K562 (cell line): ENCODE results near the gene CMA1.

Experiments used
- AFF4 ChIP-seq: sonication (generic); formaldehyde crosslinking; IDR thresholded peaks from 2 replicates; pipeline ENCODE4 v1.8.0; 2023; ENCODE audit warnings: mild to moderate bottlenecking, missing genetic modification reagents
- CTCF ChIP-seq, 3 experiments: IDR thresholded peaks in 2 of 3; conservative IDR thresholded peaks in 1 of 3; 2 replicates each; pipeline ENCODE4 v1.5.1; 2011 to 2012; ENCODE audit warnings: low read length in 3 of 3, mild to moderate bottlenecking in 3 of 3, control low read depth in 2 of 3, improper control_type of control experiment in 1 of 3, inconsistent platforms in 1 of 3, low read depth in 1 of 3, mixed read lengths in 1 of 3, moderate library complexity in 1 of 3; ENCODE audit not compliant: insufficient read depth in 2 of 3
- PRPF4 ChIP-seq: fragments of 200-400 bp; formaldehyde crosslinking; IDR thresholded peaks from one replicate; pipeline ENCODE4 v1.6.1; 2017; ENCODE audit warnings: low read length, low read depth, mild to moderate bottlenecking; ENCODE audit not compliant: insufficient read depth, poor library complexity, severe bottlenecking
- SIX5 ChIP-seq, 2 experiments: IDR thresholded peaks; 2 replicates each; pipeline ENCODE4 v1.6.1; 2011; ENCODE audit warnings: low read length in 2 of 2, borderline replicate concordance in 1 of 2, low read depth in 1 of 2, mild to moderate bottlenecking in 1 of 2, moderate library complexity in 1 of 2; ENCODE audit not compliant: insufficient read depth in 1 of 2
- ZNF140 ChIP-seq: fragments of 250-450 bp; sonication (Bioruptor Pico); IDR thresholded peaks from 2 replicates; pipeline ENCODE4 v1.8.0; 2021; ENCODE audit warnings: moderate library complexity, mild to moderate bottlenecking, inconsistent platforms
- TF ChIP-seq, protein P1 (sequence below): fragments of 450-650 bp; formaldehyde crosslinking; IDR thresholded peaks from 2 replicates; pipeline ENCODE4 v1.4.0; 2022; ENCODE audit warnings: missing genetic modification characterization
- TF ChIP-seq, protein P2 (sequence below): fragments of 450-650 bp; IDR thresholded peaks from 2 replicates; pipeline ENCODE4 v1.7.1; 2018; ENCODE audit warnings: mild to moderate bottlenecking, low read depth; ENCODE audit not compliant: partially characterized antibody
- TF ChIP-seq, protein P3 (sequence below): fragments of 450-650 bp; IDR thresholded peaks from 2 replicates; pipeline ENCODE4 v1.6.1; 2016; ENCODE audit warnings: missing biosample characterization, missing genetic modification characterization
- TF ChIP-seq, protein P4 (sequence below): sonication (generic); formaldehyde crosslinking; IDR thresholded peaks from 2 replicates; pipeline ENCODE4 v1.5.0; 2020; ENCODE audit warnings: missing genetic modification reagents

DNA sequence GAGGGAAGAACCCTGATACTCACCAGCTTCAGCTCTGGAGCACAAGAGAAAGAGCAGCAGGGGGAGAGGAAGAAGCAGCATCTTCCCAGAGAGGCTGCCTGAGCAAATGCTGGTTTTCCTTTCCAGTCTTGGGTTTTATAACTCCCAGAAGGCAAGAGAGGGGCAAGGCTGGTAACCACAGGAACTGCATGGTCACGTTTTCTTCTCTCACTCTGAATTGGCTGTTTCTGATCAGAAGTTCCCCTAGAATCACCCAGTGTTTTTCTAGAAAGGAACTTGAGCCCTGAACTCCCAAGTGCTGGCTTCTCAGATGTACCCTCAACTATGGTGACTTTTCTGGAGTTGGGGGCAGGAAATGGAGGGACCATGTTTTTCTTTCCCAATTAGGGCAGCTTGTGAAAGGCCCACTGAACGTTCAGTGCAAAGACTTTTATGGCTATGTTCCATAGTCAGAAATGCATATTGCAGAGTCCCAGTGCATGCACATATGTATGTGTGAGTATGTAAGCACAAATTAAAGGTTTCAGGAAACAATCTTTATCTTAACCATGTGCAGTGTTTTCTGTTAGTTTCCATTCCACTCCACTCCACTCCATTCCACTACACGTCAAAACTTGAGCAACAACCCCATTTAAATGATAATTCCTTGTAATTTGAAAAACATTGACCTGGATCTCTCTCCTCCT lies at the start of gene CMA1:
- TF ChIP-seq, protein P1, sequence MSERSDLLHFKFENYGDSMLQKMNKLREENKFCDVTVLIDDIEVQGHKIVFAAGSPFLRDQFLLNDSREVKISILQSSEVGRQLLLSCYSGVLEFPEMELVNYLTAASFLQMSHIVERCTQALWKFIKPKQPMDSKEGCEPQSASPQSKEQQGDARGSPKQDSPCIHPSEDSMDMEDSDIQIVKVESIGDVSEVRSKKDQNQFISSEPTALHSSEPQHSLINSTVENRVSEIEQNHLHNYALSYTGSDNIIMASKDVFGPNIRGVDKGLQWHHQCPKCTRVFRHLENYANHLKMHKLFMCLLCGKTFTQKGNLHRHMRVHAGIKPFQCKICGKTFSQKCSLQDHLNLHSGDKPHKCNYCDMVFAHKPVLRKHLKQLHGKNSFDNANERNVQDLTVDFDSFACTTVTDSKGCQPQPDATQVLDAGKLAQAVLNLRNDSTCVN (CRISPR knock-in tag), result no peak
- TF ChIP-seq ZNF140 (no peak), AFF4 (no peak), CTCF (IDR thresholded peaks at IDR 0.05 in 2 of 3, conservative IDR thresholded peaks at IDR 0.05 in 1 of 3; ENCODE audit: insufficient read depth in 2 of 3, low read depth in 1 of 3, low read length in 3 of 3) (no peak), PRPF4 (no peak), SIX5 (IDR thresholded peaks at IDR 0.05; ENCODE audit: borderline replicate concordance in 1 of 2, insufficient read depth in 1 of 2, low read depth in 1 of 2, low read length in 2 of 2) (no peak)
- TF ChIP-seq, protein P2, sequence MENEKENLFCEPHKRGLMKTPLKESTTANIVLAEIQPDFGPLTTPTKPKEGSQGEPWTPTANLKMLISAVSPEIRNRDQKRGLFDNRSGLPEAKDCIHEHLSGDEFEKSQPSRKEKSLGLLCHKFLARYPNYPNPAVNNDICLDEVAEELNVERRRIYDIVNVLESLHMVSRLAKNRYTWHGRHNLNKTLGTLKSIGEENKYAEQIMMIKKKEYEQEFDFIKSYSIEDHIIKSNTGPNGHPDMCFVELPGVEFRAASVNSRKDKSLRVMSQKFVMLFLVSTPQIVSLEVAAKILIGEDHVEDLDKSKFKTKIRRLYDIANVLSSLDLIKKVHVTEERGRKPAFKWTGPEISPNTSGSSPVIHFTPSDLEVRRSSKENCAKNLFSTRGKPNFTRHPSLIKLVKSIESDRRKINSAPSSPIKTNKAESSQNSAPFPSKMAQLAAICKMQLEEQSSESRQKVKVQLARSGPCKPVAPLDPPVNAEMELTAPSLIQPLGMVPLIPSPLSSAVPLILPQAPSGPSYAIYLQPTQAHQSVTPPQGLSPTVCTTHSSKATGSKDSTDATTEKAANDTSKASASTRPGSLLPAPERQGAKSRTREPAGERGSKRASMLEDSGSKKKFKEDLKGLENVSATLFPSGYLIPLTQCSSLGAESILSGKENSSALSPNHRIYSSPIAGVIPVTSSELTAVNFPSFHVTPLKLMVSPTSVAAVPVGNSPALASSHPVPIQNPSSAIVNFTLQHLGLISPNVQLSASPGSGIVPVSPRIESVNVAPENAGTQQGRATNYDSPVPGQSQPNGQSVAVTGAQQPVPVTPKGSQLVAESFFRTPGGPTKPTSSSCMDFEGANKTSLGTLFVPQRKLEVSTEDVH, result no peak
- TF ChIP-seq, protein P3, sequence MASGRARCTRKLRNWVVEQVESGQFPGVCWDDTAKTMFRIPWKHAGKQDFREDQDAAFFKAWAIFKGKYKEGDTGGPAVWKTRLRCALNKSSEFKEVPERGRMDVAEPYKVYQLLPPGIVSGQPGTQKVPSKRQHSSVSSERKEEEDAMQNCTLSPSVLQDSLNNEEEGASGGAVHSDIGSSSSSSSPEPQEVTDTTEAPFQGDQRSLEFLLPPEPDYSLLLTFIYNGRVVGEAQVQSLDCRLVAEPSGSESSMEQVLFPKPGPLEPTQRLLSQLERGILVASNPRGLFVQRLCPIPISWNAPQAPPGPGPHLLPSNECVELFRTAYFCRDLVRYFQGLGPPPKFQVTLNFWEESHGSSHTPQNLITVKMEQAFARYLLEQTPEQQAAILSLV (tag), result no peak
- TF ChIP-seq, protein P4, sequence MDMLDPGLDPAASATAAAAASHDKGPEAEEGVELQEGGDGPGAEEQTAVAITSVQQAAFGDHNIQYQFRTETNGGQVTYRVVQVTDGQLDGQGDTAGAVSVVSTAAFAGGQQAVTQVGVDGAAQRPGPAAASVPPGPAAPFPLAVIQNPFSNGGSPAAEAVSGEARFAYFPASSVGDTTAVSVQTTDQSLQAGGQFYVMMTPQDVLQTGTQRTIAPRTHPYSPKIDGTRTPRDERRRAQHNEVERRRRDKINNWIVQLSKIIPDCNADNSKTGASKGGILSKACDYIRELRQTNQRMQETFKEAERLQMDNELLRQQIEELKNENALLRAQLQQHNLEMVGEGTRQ (CRISPR knock-in tag), result no peak
